A549 (cell line): ENCODE data around the gene CDH11. TPM values are rescaled to one million over a fixed set of nuclear protein-coding genes. Genes with fewer than 3 reads are reported as not detected.

Experiments used
- ATAC-seq, 2 experiments: fragments of 200-7000 bp in 1 of 2; fragments of >200 bp in 1 of 2; cut with Nextera tagmentation in 1 of 2; cut with Tn5 transposase in 1 of 2; 3 replicates each; pipeline versions ENCODE4 v1.8.0 to v1.9.1; 2018 to 2020; ENCODE audit warnings: mild to moderate bottlenecking in 1 of 2, moderate library complexity in 1 of 2
- CTCF ChIA-PET: fragments of 300-600 bp; sonication (Branson Sonifier 250); formaldehyde crosslinking; extraction: SDS; loops from one replicate; lab custom pipeline; 2021; ENCODE audit warnings: antibody characterized with exemption, inconsistent platforms; lab: Yijun Ruan, JAX
- POLR2A ChIA-PET: fragments of 350-600 bp; formaldehyde crosslinking; extraction: SDS; loops from one replicate; lab custom pipeline; 2021; ENCODE audit warnings: antibody characterized with exemption, inconsistent platforms; lab: Yijun Ruan, JAX
- DNase-seq, 2 experiments: peaks; one replicate each; pipeline versions ENCODE4 v3.0.0 to v3.0.0-alpha.2; 2011 to 2016; ENCODE audit warnings: low read depth in 1 of 2, low spot score in 1 of 2
- FAIRE-seq: peaks from 2 replicates; lab custom pipeline; 2011; peaks lifted over from hg19 to GRCh38; lab: Jason Lieb, UNC
- H3K27ac ChIP-seq, 2 experiments: fragments of >200 bp; sonication (Bioruptor Twin); formaldehyde crosslinking; 3 replicates each; pipeline ENCODE4 v1.5.1; 2016 to 2017
- H3K4me1 ChIP-seq: fragments of >200 bp; sonication (Bioruptor Twin); formaldehyde crosslinking; 3 replicates; pipeline ENCODE4 v1.6.1; 2016
- H3K4me2 ChIP-seq: fragments of >200 bp; sonication (Bioruptor Twin); formaldehyde crosslinking; 3 replicates; pipeline ENCODE4 v1.6.1; 2016
- H3K4me3 ChIP-seq: fragments of >200 bp; sonication (Bioruptor Twin); formaldehyde crosslinking; 3 replicates; pipeline ENCODE4 v1.5.1; 2016
- H3K9me3 ChIP-seq: fragments of >200 bp; sonication (Bioruptor Twin); formaldehyde crosslinking; 3 replicates; pipeline ENCODE4 v1.6.1; 2016
- BCL3 ChIP-seq: fragments of >200 bp; sonication (Bioruptor Twin); formaldehyde crosslinking; IDR thresholded peaks from 3 replicates; pipeline ENCODE4 v1.6.1; 2016
- CBX8 ChIP-seq: fragments of 200-600 bp; sonication (generic); IDR thresholded peaks from 2 replicates; pipeline ENCODE4 v1.6.1; 2016
- CEBPB ChIP-seq, 2 experiments: fragments of >200 bp in 1 of 2; sonication (Bioruptor Twin) in 1 of 2; formaldehyde crosslinking in 1 of 2; IDR thresholded peaks; 2 replicates each; pipeline ENCODE4 v1.6.1; 2012 to 2016
- EHF ChIP-seq: fragments of 250-450 bp; sonication (Bioruptor Pico); IDR thresholded peaks from 2 replicates; pipeline ENCODE4 v1.5.0; 2020; ENCODE audit warnings: mild to moderate bottlenecking
- EP300 ChIP-seq, 2 experiments: fragments of >200 bp; sonication (Bioruptor Twin); formaldehyde crosslinking; IDR thresholded peaks; 2 replicates in 1 of 2; 3 replicates in 1 of 2; pipeline ENCODE4 v1.6.1; 2016 to 2017
- FOXS1 ChIP-seq: fragments of 250-450 bp; sonication (Bioruptor Pico); IDR thresholded peaks from 2 replicates; pipeline ENCODE4 v1.5.0; 2020; ENCODE audit warnings: mild to moderate bottlenecking, moderate library complexity
- GATA3 ChIP-seq: IDR thresholded peaks from 2 replicates; pipeline ENCODE4 v1.6.1; 2012; ENCODE audit warnings: borderline replicate concordance
- HDAC2 ChIP-seq: fragments of 200-600 bp; sonication (generic); IDR thresholded peaks from 2 replicates; pipeline ENCODE4 v1.6.1; 2016
- HOXA7 ChIP-seq: fragments of 250-450 bp; sonication (Bioruptor Pico); IDR thresholded peaks from 2 replicates; pipeline ENCODE4 v1.5.0; 2020; ENCODE audit warnings: mild to moderate bottlenecking, moderate library complexity
- HOXB5 ChIP-seq: fragments of 250-450 bp; sonication (Bioruptor Pico); IDR thresholded peaks from 2 replicates; pipeline ENCODE4 v1.5.0; 2020; ENCODE audit warnings: mild to moderate bottlenecking, moderate library complexity
- JUN ChIP-seq, 2 experiments: fragments of >200 bp; sonication (Bioruptor Twin); formaldehyde crosslinking; IDR thresholded peaks; 2 replicates in 1 of 2; 3 replicates in 1 of 2; pipeline ENCODE4 v1.6.1; 2016 to 2017
- JUNB ChIP-seq: fragments of >200 bp; sonication (Bioruptor Twin); formaldehyde crosslinking; IDR thresholded peaks from 2 replicates; pipeline ENCODE4 v1.6.1; 2016
- MYC ChIP-seq: IDR thresholded peaks from 2 replicates; pipeline ENCODE4 v1.6.1; 2012; ENCODE audit warnings: mild to moderate bottlenecking, inconsistent platforms, low read length, improper control_type of control experiment, borderline replicate concordance
- NPAS2 ChIP-seq: fragments of 250-450 bp; sonication (Bioruptor Pico); IDR thresholded peaks from 2 replicates; pipeline ENCODE4 v1.8.0; 2022; ENCODE audit warnings: mild to moderate bottlenecking, moderate library complexity, borderline replicate concordance
- POLR2AphosphoS2 ChIP-seq: conservative IDR thresholded peaks from 2 replicates; pipeline ENCODE4 v1.6.1; 2012; ENCODE audit warnings: low read length, improper control_type of control experiment, inconsistent platforms
- RCOR1 ChIP-seq: fragments of 150-350 bp; IDR thresholded peaks from 2 replicates; pipeline ENCODE4 v1.6.1; 2014; ENCODE audit warnings: antibody characterized with exemption, low read length, low read depth
- RNF2 ChIP-seq: fragments of 200-600 bp; sonication (generic); IDR thresholded peaks from 2 replicates; pipeline ENCODE4 v1.6.1; 2016; ENCODE audit warnings: low read depth, mild to moderate bottlenecking, antibody characterized with exemption, moderate library complexity, borderline replicate concordance
- SMC3 ChIP-seq: fragments of >200 bp; sonication (Bioruptor Twin); formaldehyde crosslinking; IDR thresholded peaks from 3 replicates; pipeline ENCODE4 v1.6.1; 2018; ENCODE audit warnings: inconsistent platforms
- SREBF2 ChIP-seq: fragments of 450-650 bp; IDR thresholded peaks from 2 replicates; pipeline ENCODE4 v1.6.1; 2014; ENCODE audit warnings: mild to moderate bottlenecking, moderate library complexity
- TP53 ChIP-seq: fragments of 250-450 bp; sonication (Bioruptor Pico); IDR thresholded peaks from 2 replicates; pipeline ENCODE4 v1.5.0; 2021; ENCODE audit warnings: mild to moderate bottlenecking, moderate library complexity
- ZFP36 ChIP-seq: fragments of 450-650 bp; IDR thresholded peaks from 2 replicates; pipeline ENCODE4 v1.6.1; 2014; ENCODE audit warnings: borderline replicate concordance; ENCODE audit not compliant: partially characterized antibody
- ZSCAN20 ChIP-seq: fragments of 250-450 bp; sonication (Bioruptor Pico); IDR thresholded peaks from 2 replicates; pipeline ENCODE4 v1.8.0; 2022; ENCODE audit warnings: mild to moderate bottlenecking, moderate library complexity
- WGBS: methylation state at CpG from one replicate; pipeline ENCODE4 v1.1.6; 2017; ENCODE audit errors: missing lambda C conversion rate; 5-methylcytosine and 5-hydroxymethylcytosine counted together
- polyA plus RNA-seq, 4 experiments: library from polyadenylated mRNA; depleted of rRNA in 3 of 4; stranded (reverse); fragments of >200 nt; fragmentation: RNase III in 1 of 4; extraction: RNeasy Plus Mini Kit Qiagen cat#74134 plus additional on column Dnase treatment in 1 of 4; gene quantifications; 2 replicates in 3 of 4; 3 replicates in 1 of 4; pipeline ENCODE4 v1.2.3, GENCODE V29; 2011 to 2017
- TF ChIP-seq, protein P1 (sequence below): fragments of 150-350 bp; IDR thresholded peaks from 2 replicates; pipeline ENCODE4 v1.6.1; 2014; ENCODE audit warnings: low read depth, mild to moderate bottlenecking, low read length

Gene CDH11
- polyA plus RNA-seq, 2 of the 4 experiments (the other 2 are of a cell fraction) = 0.72 to 1.1 TPM

GRCh38 chr16:64951193-64951592 is 170.7 kb downstream of the CDH11 start:
- Histone ChIP-seq H3K27ac (no peak overlapping the region), H3K4me2 (no peak overlapping the region; the same call in 2 of the 3 replicates)

GRCh38 chr16:64950731-64951130 is 171.1 kb downstream of the CDH11 start:
- FAIRE-seq (no peak), DNase-seq (no peak), ATAC-seq (no peak)
- 69% methylated on average over 20 of the region's 25 CpGs for WGBS
- TF ChIP-seq FOXS1 (CRISPR knock-in tag) = no peak
- no peak for TF ChIP-seq TP53 (CRISPR knock-in tag)
- TF ChIP-seq RCOR1 = no peak
- no peak for TF ChIP-seq JUNB
- no peak for TF ChIP-seq ZSCAN20 (CRISPR knock-in tag)
- TF ChIP-seq JUN (IDR thresholded peaks at IDR 0.05) = no peak
- no peak for TF ChIP-seq CBX8
- no peak for TF ChIP-seq SMC3
- TF ChIP-seq MYC = no peak
- POLR2A ChIA-PET = no interaction called here
- Histone ChIP-seq H3K4me3 (no peak overlapping the region), H3K4me1 (peaks cover 11% of the 10 kb centered on the region; the same call in 2 of the 3 replicates), H3K27ac (no peak overlapping the region; a peak in 1 of 6 replicates), H3K9me3 (no peaks in the 10 kb centered on the region), H3K4me2 (no peak overlapping the region)
- CTCF ChIA-PET = interaction anchor here (0.5 kb wide), 1 partner anchor 70 kb away, joined by 4 read pairs; no protein-coding TSS in a partner anchor

More at GRCh38 chr16:64951193-64951592, 170.7 kb downstream of the CDH11 start:
- no peak for DNase-seq
- Histone ChIP-seq H3K4me3 (no peak overlapping the region), H3K4me1 (peaks cover 11% of the 10 kb centered on the region; the same call in 2 of the 3 replicates), H3K9me3 (no peaks in the 10 kb centered on the region)
- ChIA-PET POLR2A (no interaction called here), CTCF (interaction anchor here (0.5 kb wide), 1 partner anchor 69 kb away, joined by 4 read pairs; no protein-coding TSS in a partner anchor)
- ATAC-seq = no peak
- no peak for FAIRE-seq
- TF ChIP-seq POLR2AphosphoS2 (no peak), HOXA7 (CRISPR knock-in tag) (no peak), HOXB5 (CRISPR knock-in tag) (no peak)
- 37% methylated on average over 8 of the region's 8 CpGs for WGBS

DNA sequence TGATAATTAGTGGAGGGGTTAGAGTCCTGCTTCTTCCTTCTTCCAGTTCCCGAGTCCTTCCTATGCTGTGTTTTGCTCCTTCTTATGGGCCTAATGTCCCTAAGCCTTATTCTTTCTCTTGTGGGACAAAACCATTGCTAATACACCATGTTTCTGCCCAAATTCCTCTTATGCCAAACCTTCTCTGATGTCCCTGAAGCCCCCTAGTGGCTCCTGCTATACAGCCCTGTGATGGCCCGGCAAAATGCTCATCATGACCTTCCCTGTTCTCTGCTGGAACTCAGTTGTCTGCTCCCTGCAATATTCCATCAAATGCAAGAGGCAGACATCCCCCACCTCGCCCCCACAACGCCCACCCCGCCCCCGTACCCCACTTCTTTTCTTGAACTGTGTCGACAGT is 171.6 kb downstream of the CDH11 start:
- no peak overlapping the region for H3K4me2 ChIP-seq
- TF ChIP-seq HDAC2 (no peak), EHF (CRISPR knock-in tag) (no peak), ZFP36 (no peak)
- peaks cover 11% of the 10 kb centered on the region; the same call in 2 of the 3 replicates for H3K4me1 ChIP-seq
- FAIRE-seq = no peak
- WGBS = 20% methylated on average over 3 of the region's 7 CpGs
- no peaks in the 10 kb centered on the region for H3K9me3 ChIP-seq
- POLR2A ChIA-PET = no interaction called here
- no peak overlapping the region for H3K4me3 ChIP-seq
- ATAC-seq = peak in 1 of 2 experiments; percentile 50; a peak in 2 of 6 replicates
- CTCF ChIA-PET = no interaction called here
- H3K27ac ChIP-seq = no peak overlapping the region
- DNase-seq = no peak

DNA sequence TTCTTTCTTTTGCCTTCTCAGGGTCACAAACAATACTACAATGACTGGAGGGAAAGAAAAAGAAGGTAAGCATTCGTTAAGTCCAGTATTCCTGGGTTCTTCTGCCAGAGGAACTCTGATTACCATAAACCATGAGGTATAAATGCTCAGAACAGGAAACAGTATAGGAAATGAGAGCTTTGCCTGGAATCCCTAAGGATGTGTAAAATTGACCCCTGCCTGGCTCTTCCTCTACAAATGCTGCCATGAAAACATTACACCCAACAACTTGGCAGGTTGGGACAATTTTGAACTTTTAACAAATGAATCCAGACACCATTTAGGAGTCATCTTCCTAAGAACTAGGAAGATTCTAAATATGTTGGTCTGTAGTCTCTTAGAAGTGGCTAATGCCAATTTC is 173.8 kb downstream of the CDH11 start:
- Histone ChIP-seq H3K4me3 (no peak overlapping the region), H3K9me3 (no peaks in the 10 kb centered on the region), H3K4me1 (peaks cover 11% of the 10 kb centered on the region; the same call in 2 of the 3 replicates), H3K4me2 (no peak overlapping the region), H3K27ac (no peak overlapping the region)
- POLR2A ChIA-PET = no interaction called here
- WGBS = 4% methylated on average over 1 of the region's 1 CpG
- no peak for FAIRE-seq
- CTCF ChIA-PET = no interaction called here
- no peak for DNase-seq
- no peak for TF ChIP-seq CBX8
- no peak for TF ChIP-seq EP300 (IDR thresholded peaks at IDR 0.05)
- no peak for TF ChIP-seq RNF2
- no peak for TF ChIP-seq BCL3
- TF ChIP-seq, protein P1, sequence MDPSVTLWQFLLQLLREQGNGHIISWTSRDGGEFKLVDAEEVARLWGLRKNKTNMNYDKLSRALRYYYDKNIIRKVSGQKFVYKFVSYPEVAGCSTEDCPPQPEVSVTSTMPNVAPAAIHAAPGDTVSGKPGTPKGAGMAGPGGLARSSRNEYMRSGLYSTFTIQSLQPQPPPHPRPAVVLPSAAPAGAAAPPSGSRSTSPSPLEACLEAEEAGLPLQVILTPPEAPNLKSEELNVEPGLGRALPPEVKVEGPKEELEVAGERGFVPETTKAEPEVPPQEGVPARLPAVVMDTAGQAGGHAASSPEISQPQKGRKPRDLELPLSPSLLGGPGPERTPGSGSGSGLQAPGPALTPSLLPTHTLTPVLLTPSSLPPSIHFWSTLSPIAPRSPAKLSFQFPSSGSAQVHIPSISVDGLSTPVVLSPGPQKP = no peak
- no peak for TF ChIP-seq GATA3
- no peak for TF ChIP-seq SREBF2
- no peak for TF ChIP-seq HOXB5 (CRISPR knock-in tag)
- TF ChIP-seq NPAS2 = no peak
- TF ChIP-seq CEBPB (IDR thresholded peaks at IDR 0.05) = no peak
- no peak for ATAC-seq
